ENCODE results near the gene SARDH. TPM values are rescaled to one million over a fixed set of nuclear protein-coding genes. Genes with fewer than 3 reads are reported as not detected.
A peak's percentile ranks its signal among the peaks of the same experiment; 100 is the strongest.

Gene SARDH
- total RNA-seq, 4 donors from 2014 or later, result 0.32 to 0.98 (median 0.44) TPM; not detected in 1

GRCh38 chr9:133726401-133727276, 11.5 kb downstream of the SARDH start:
- 73% methylated on average over 7 of the region's 14 CpGs for WGBS

DNA sequence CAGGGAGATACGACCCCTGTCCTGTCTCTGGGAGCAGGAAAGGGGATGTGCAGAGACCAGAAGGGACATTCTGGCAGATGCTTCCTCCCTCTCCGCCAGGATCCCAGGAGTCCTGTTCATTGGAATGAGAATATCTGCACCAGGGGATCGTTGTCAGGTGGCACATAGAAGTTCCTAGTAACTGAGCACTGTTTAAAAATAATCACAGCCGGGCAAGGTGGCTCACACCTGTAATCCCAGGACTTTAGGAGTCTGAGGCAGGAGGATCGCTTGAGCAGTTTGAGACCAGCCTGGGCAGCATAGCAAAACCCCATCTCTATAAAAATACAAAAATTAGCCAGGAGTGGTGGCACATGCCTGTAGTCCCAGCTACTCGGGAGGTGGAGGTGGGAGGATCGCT, 12.3 kb downstream of the SARDH start:
- Histone ChIP-seq H3K36me3 (no peaks in the 10 kb centered on the region), H3K27ac (no peak overlapping the region), H3K27me3 (peaks cover 44% of the 10 kb centered on the region), H3K4me3 (no peak overlapping the region), H3K9me3 (no peaks in the 10 kb centered on the region), H3K4me1 (no peaks in the 10 kb centered on the region)
- TF ChIP-seq, protein P1, sequence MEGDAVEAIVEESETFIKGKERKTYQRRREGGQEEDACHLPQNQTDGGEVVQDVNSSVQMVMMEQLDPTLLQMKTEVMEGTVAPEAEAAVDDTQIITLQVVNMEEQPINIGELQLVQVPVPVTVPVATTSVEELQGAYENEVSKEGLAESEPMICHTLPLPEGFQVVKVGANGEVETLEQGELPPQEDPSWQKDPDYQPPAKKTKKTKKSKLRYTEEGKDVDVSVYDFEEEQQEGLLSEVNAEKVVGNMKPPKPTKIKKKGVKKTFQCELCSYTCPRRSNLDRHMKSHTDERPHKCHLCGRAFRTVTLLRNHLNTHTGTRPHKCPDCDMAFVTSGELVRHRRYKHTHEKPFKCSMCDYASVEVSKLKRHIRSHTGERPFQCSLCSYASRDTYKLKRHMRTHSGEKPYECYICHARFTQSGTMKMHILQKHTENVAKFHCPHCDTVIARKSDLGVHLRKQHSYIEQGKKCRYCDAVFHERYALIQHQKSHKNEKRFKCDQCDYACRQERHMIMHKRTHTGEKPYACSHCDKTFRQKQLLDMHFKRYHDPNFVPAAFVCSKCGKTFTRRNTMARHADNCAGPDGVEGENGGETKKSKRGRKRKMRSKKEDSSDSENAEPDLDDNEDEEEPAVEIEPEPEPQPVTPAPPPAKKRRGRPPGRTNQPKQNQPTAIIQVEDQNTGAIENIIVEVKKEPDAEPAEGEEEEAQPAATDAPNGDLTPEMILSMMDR (IDR thresholded peaks at IDR 0.05), result no peak
- no peak for TF ChIP-seq POLR2A (IDR thresholded peaks at IDR 0.05)
- TF ChIP-seq POLR2AphosphoS5 (IDR thresholded peaks at IDR 0.05), result no peak
- TF ChIP-seq EP300 (IDR thresholded peaks at IDR 0.05), result no peak
- WGBS, result 76% methylated on average over 7 of the region's 7 CpGs
- DNase-seq (ENCODE audit: low spot score in 2 of 2), result no peak

More at GRCh38 chr9:133726401-133727276, 11.5 kb downstream of the SARDH start:
- Histone ChIP-seq H3K4me1 (no peaks in the 10 kb centered on the region), H3K4me3 (no peak overlapping the region), H3K27me3 (peaks cover 50% of the 10 kb centered on the region), H3K27ac (no peak overlapping the region), H3K9me3 (no peaks in the 10 kb centered on the region), H3K36me3 (no peaks in the 10 kb centered on the region)
- DNase-seq (ENCODE audit: low spot score in 2 of 2), result peak; percentile 48 to 80
- TF ChIP-seq EP300 (IDR thresholded peaks at IDR 0.05), result no peak
- no peak for TF ChIP-seq POLR2AphosphoS5 (IDR thresholded peaks at IDR 0.05)
- TF ChIP-seq, protein P1 (IDR thresholded peaks at IDR 0.05), result peak in 1 of 2 donors; percentile 28
- no peak for TF ChIP-seq POLR2A (IDR thresholded peaks at IDR 0.05)

GRCh38 chr9:133718563-133719315, 19.4 kb downstream of the SARDH start:
- H3K4me3 ChIP-seq, result no peak overlapping the region
- no peaks in the 10 kb centered on the region for H3K4me1 ChIP-seq
- no peaks in the 10 kb centered on the region for H3K36me3 ChIP-seq
- WGBS, result 91% methylated on average over 15 of the region's 15 CpGs
- no peak overlapping the region for H3K27ac ChIP-seq
- DNase-seq (ENCODE audit: low spot score in 2 of 2), result peak; percentile 33 to 64
- TF ChIP-seq POLR2AphosphoS5 (IDR thresholded peaks at IDR 0.05) (no peak), EP300 (IDR thresholded peaks at IDR 0.05) (no peak), POLR2A (IDR thresholded peaks at IDR 0.05) (no peak)
- TF ChIP-seq, protein P1 (IDR thresholded peaks at IDR 0.05), result no peak
- H3K27me3 ChIP-seq, result peaks cover 24% of the 10 kb centered on the region
- H3K9me3 ChIP-seq, result no peaks in the 10 kb centered on the region

GRCh38 chr9:133717113-133718031, 20.8 kb downstream of the SARDH start:
- DNase-seq (ENCODE audit: low spot score in 2 of 2), result peak in 1 of 2 donors; percentile 61
- H3K27me3 ChIP-seq, result peaks cover 30% of the 10 kb centered on the region
- no peaks in the 10 kb centered on the region for H3K36me3 ChIP-seq
- WGBS, result 93% methylated on average over 9 of the region's 20 CpGs
- H3K4me3 ChIP-seq, result no peak overlapping the region
- H3K4me1 ChIP-seq, result no peaks in the 10 kb centered on the region
- TF ChIP-seq, protein P1 (IDR thresholded peaks at IDR 0.05), result no peak
- TF ChIP-seq POLR2AphosphoS5 (IDR thresholded peaks at IDR 0.05) (no peak), EP300 (IDR thresholded peaks at IDR 0.05) (no peak), POLR2A (IDR thresholded peaks at IDR 0.05) (no peak)
- H3K27ac ChIP-seq, result no peak overlapping the region
- H3K9me3 ChIP-seq, result no peaks in the 10 kb centered on the region
